HG03378 (cell line): Measurements from ENCODE around the gene GPR39.

Experiments used
- ATAC-seq: cut with Tn5 transposase; IDR thresholded peaks from one replicate; pipeline ENCODE4 v1.9.1; 2021; ENCODE audit warnings: mild to moderate bottlenecking, moderate library complexity; ENCODE audit not compliant: unreplicated experiment

Gene GPR39

GRCh38 chr2:132593171-132593570, 176.6 kb downstream of the GPR39 start:
- no peak for ATAC-seq

GRCh38 chr2:132595186-132595585, 178.6 kb downstream of the GPR39 start:
- no peak for ATAC-seq

GRCh38 chr2:132595693-132596092, 179.1 kb downstream of the GPR39 start:
- ATAC-seq = no peak

GRCh38 chr2:132597166-132597565, 180.6 kb downstream of the GPR39 start:
- no peak for ATAC-seq

GRCh38 chr2:132597831-132598230, 181.2 kb downstream of the GPR39 start:
- ATAC-seq = no peak

GRCh38 chr2:132598536-132598935, 181.9 kb downstream of the GPR39 start:
- no peak for ATAC-seq

- no peak for ATAC-seq
Measured at GRCh38 chr2:132599556-132599955, 183.0 kb downstream of the GPR39 start.

GRCh38 chr2:132604561-132604960, 188.0 kb downstream of the GPR39 start:
- no peak for ATAC-seq

GRCh38 chr2:132605236-132606180, 188.9 kb downstream of the GPR39 start:
- ATAC-seq = no peak

GRCh38 chr2:132606649-132607048, 190.0 kb downstream of the GPR39 start:
- no peak for ATAC-seq

GRCh38 chr2:132607426-132608090, 191.0 kb downstream of the GPR39 start:
- no peak for ATAC-seq

- no peak for ATAC-seq
Measured at GRCh38 chr2:132608311-132608710, 191.7 kb downstream of the GPR39 start.

- no peak for ATAC-seq
Measured at GRCh38 chr2:132609101-132609890, 192.7 kb downstream of the GPR39 start.

GRCh38 chr2:132611719-132612118, 195.1 kb downstream of the GPR39 start:
- ATAC-seq = no peak

GRCh38 chr2:132615329-132616085, 198.9 kb downstream of the GPR39 start:
- no peak for ATAC-seq

GRCh38 chr2:132617989-132618388, 201.4 kb downstream of the GPR39 start:
- ATAC-seq = no peak

- no peak for ATAC-seq
Measured at GRCh38 chr2:132618734-132619133, 202.1 kb downstream of the GPR39 start.

- ATAC-seq = no peak
Measured at GRCh38 chr2:132620115-132620514, 203.5 kb downstream of the GPR39 start.

GRCh38 chr2:132621131-132621875, 204.7 kb downstream of the GPR39 start:
- ATAC-seq = no peak
